ENCODE measurements around the gene ARNT2.
"Not testable (repeated sequence)": the region's sequence is repeated elsewhere in the genome, so short reads cannot be mapped to it uniquely, and the experiment has no call there.

Gene ARNT2

GRCh38 chr15:80643431-80643951 is 239.3 kb downstream of the ARNT2 start:
- no peak for DNase-seq (ENCODE audit: extremely low read depth, low read depth)
- no peak for TF ChIP-seq CTCF (IDR thresholded peaks at IDR 0.05; ENCODE audit: low read depth, low read length, missing control alignments)
- no peak overlapping the region for H3K4me3 ChIP-seq (replicated peaks; ENCODE audit: low read depth, low read length)

GRCh38 chr15:80645494-80646065 is 241.4 kb downstream of the ARNT2 start:
- no peak for DNase-seq (ENCODE audit: extremely low read depth, low read depth)
- no peak overlapping the region for H3K4me3 ChIP-seq (replicated peaks; ENCODE audit: low read depth, low read length)
- no peak for TF ChIP-seq CTCF (IDR thresholded peaks at IDR 0.05; ENCODE audit: low read depth, low read length, missing control alignments)

GRCh38 chr15:80647424-80647823 is 243.2 kb downstream of the ARNT2 start:
- not testable (repeated sequence) for DNase-seq (ENCODE audit: extremely low read depth, low read depth); H3K4me3 ChIP-seq (replicated peaks; ENCODE audit: low read depth, low read length)

All from HFF-Myc (cell line).